ENCODE data around the gene FOXN3.

- TF ChIP-seq FOXA1 (IDR thresholded peaks at IDR 0.05) (no peak), ARNT (IDR thresholded peaks at IDR 0.05) (no peak), SP1 (IDR thresholded peaks at IDR 0.05) (no peak)
Measured at GRCh38 chr14:89440986-89441909, 24.2 kb upstream of the FOXN3 start.
